Measurements from ENCODE around the gene DRAM2.

GRCh38 chr1:111140680-111140967, 731 bp upstream of the DRAM2 start:
- no peak for TF ChIP-seq CTCF (IDR thresholded peaks at IDR 0.05)
- no peak for TF ChIP-seq POLR2A (IDR thresholded peaks at IDR 0.05)

Data from right lobe of liver (tissue), 4 donors.